GM19452 (cell line): Measurements from ENCODE around the gene TANGO2.

ENCODE experiments used
- ATAC-seq: cut with Tn5 transposase; IDR thresholded peaks from one replicate; pipeline ENCODE4 v1.9.1; 2021; ENCODE audit not compliant: unreplicated experiment

The TANGO2 gene

GRCh38 chr22:20096574-20097420 lies 75.9 kb downstream of the TANGO2 start:
- no peak for ATAC-seq

GRCh38 chr22:20099099-20099711 lies 78.3 kb downstream of the TANGO2 start:
- ATAC-seq = no peak

GRCh38 chr22:20101638-20102037 lies 80.7 kb downstream of the TANGO2 start:
- no peak for ATAC-seq

- no peak for ATAC-seq
These were observed 81.4 kb downstream of the TANGO2 start for GRCh38 chr22:20102203-20102780.

- ATAC-seq = no peak
These were observed 84.7 kb downstream of the TANGO2 start for GRCh38 chr22:20105456-20106204.

GRCh38 chr22:20106205-20106848 lies 85.4 kb downstream of the TANGO2 start:
- no peak for ATAC-seq

GRCh38 chr22:20106849-20107237 lies 85.9 kb downstream of the TANGO2 start:
- no peak for ATAC-seq

- ATAC-seq = no peak
These were observed 86.6 kb downstream of the TANGO2 start for GRCh38 chr22:20107471-20107901.

GRCh38 chr22:20107951-20108756 lies 87.2 kb downstream of the TANGO2 start:
- ATAC-seq = no peak

- ATAC-seq = no peak
These were observed 87.9 kb downstream of the TANGO2 start for GRCh38 chr22:20108757-20109230.

- no peak for ATAC-seq
These were observed 88.8 kb downstream of the TANGO2 start for GRCh38 chr22:20109411-20110358.

- no peak for ATAC-seq
These were observed 89.6 kb downstream of the TANGO2 start for GRCh38 chr22:20110359-20110985.

- no peak for ATAC-seq
These were observed 90.3 kb downstream of the TANGO2 start for GRCh38 chr22:20111045-20111688.

GRCh38 chr22:20111689-20112622 lies 91.0 kb downstream of the TANGO2 start:
- no peak for ATAC-seq

GRCh38 chr22:20112623-20113511 lies 92.0 kb downstream of the TANGO2 start:
- ATAC-seq = no peak
